ENCODE data around the gene FRS3.

GRCh38 chr6:41818271-41819054 is 38.8 kb upstream of the FRS3 start:
- no peak for TF ChIP-seq CTCF (IDR thresholded peaks at IDR 0.05)
- no peak for TF ChIP-seq POLR2A (IDR thresholded peaks at IDR 0.05)
